GM12878 (cell line): ENCODE data around the gene CEP19. TPM values are rescaled to one million over a fixed set of nuclear protein-coding genes. Genes with fewer than 3 reads are reported as not detected.

Experiments
- ATAC-seq: fragments of 200-7000 bp; cut with Tn5 transposase; 3 replicates; pipeline ENCODE4 v1.9.1; 2020; ENCODE audit warnings: mild to moderate bottlenecking, moderate library complexity
- BruUV-seq: library from RNA; stranded (reverse); fragments of 400-500 nt; replicated peaks from 2 replicates; lab custom pipeline; 2021; lab: Mats Ljungman, UMichigan
- CTCF ChIA-PET: fragments of 300-600 bp; sonication (Branson Sonifier 250); formaldehyde crosslinking; extraction: SDS; loops from one replicate; lab custom pipeline; 2021; ENCODE audit warnings: inconsistent platforms; lab: Yijun Ruan, JAX
- POLR2A ChIA-PET: fragments of 350-600 bp; formaldehyde crosslinking; extraction: SDS; loops from one replicate; lab custom pipeline; 2021; ENCODE audit warnings: inconsistent platforms; lab: Charles Lee
- RAD21 ChIA-PET: fragments of 300-600 bp; sonication (Branson Sonifier 250); formaldehyde crosslinking; loops from one replicate; lab custom pipeline; 2023; ENCODE audit warnings: antibody characterized with exemption; ENCODE audit not compliant: unreplicated experiment; lab: Charles Lee
- SMC1A ChIA-PET: fragments of 300-600 bp; sonication (Branson Sonifier 250); formaldehyde crosslinking; loops from one replicate; lab custom pipeline; 2023; ENCODE audit not compliant: unreplicated experiment, uncharacterized antibody; lab: Charles Lee
- DNase-seq: peaks from one replicate; pipeline ENCODE4 v3.0.0-alpha.2; 2011; ENCODE audit warnings: low read depth, low spot score
- FAIRE-seq: peaks from 3 replicates; lab custom pipeline; 2011; peaks lifted over from hg19 to GRCh38; lab: Jason Lieb, UNC
- H2AFZ ChIP-seq: 2 replicates; pipeline ENCODE4 v1.6.0; 2011; ENCODE audit warnings: low read depth, low read length, control low read depth; ENCODE audit not compliant: control insufficient read depth
- H3K27ac ChIP-seq: 2 replicates; pipeline ENCODE4 v1.5.1; 2011; ENCODE audit warnings: control low read depth; ENCODE audit not compliant: control insufficient read depth, insufficient read depth
- H3K27me3 ChIP-seq, 2 experiments: replicated peaks in 1 of 2; 2 replicates each; pipeline versions ENCODE4 v1.6.0 to v1.6.1; 2011; ENCODE audit warnings: low read length in 1 of 2; ENCODE audit not compliant: control insufficient read depth in 2 of 2, insufficient read depth in 2 of 2
- H3K36me3 ChIP-seq, 2 experiments: 2 replicates each; pipeline ENCODE4 v1.5.1; 2011; ENCODE audit warnings: low read length in 1 of 2; ENCODE audit not compliant: control insufficient read depth in 2 of 2, insufficient read depth in 2 of 2
- H3K4me1 ChIP-seq: 2 replicates; pipeline ENCODE4 v1.6.1; 2011; ENCODE audit warnings: mild to moderate bottlenecking, low read length, moderate library complexity, mixed read lengths; ENCODE audit not compliant: control insufficient read depth, insufficient read depth
- H3K4me2 ChIP-seq: 2 replicates; pipeline ENCODE4 v1.6.0; 2011; ENCODE audit warnings: control low read depth; ENCODE audit not compliant: control insufficient read depth, insufficient read depth
- H3K4me3 ChIP-seq: fragments of 200-600 bp; sonication (generic); 2 replicates; pipeline ENCODE4 v1.5.1; 2016
- H3K79me2 ChIP-seq: 2 replicates; pipeline ENCODE4 v1.6.0; 2011; ENCODE audit warnings: low read length; ENCODE audit not compliant: control insufficient read depth, insufficient read depth
- H3K9ac ChIP-seq: 2 replicates; pipeline ENCODE4 v1.8.0; 2011; ENCODE audit warnings: low read length, control low read depth, mixed read lengths; ENCODE audit not compliant: control insufficient read depth, insufficient read depth
- H3K9me3 ChIP-seq: replicated peaks from 3 replicates; pipeline ENCODE4 v1.5.1; 2011; ENCODE audit warnings: mild to moderate bottlenecking, low read length; ENCODE audit not compliant: control insufficient read depth, insufficient read depth
- H4K20me1 ChIP-seq: 2 replicates; pipeline ENCODE4 v1.6.0; 2011; ENCODE audit not compliant: control insufficient read depth, insufficient read depth
- BCL11A ChIP-seq: IDR thresholded peaks from 2 replicates; pipeline ENCODE4 v1.6.1; 2011; ENCODE audit warnings: low read depth, low read length
- EP300 ChIP-seq, 2 experiments: fragments of 150-350 bp in 1 of 2; IDR thresholded peaks; 2 replicates each; pipeline ENCODE4 v1.6.1; 2011 to 2012; ENCODE audit warnings: low read depth in 2 of 2, low read length in 2 of 2, borderline replicate concordance in 1 of 2, improper control_type of control experiment in 1 of 2, inconsistent platforms in 1 of 2; ENCODE audit not compliant: control insufficient read depth in 1 of 2
- HDGF ChIP-seq: fragments of 450-650 bp; IDR thresholded peaks from 2 replicates; pipeline ENCODE4 v1.6.1; 2016; ENCODE audit warnings: antibody characterized with exemption
- PML ChIP-seq: IDR thresholded peaks from 2 replicates; pipeline ENCODE4 v1.6.1; 2012; ENCODE audit warnings: low read length, inconsistent platforms
- POLR2AphosphoS2 ChIP-seq: IDR thresholded peaks from 2 replicates; pipeline ENCODE4 v1.6.1; 2011; ENCODE audit warnings: low read depth, mild to moderate bottlenecking, low read length, improper control_type of control experiment, moderate library complexity
- POLR2AphosphoS5 ChIP-seq: IDR thresholded peaks from 2 replicates; pipeline ENCODE4 v1.6.1; 2011; ENCODE audit warnings: mild to moderate bottlenecking, low read length, inconsistent platforms
- POU2F2 ChIP-seq: IDR thresholded peaks from 3 replicates; pipeline ENCODE4 v1.6.1; 2011; ENCODE audit warnings: low read depth, mild to moderate bottlenecking, low read length, borderline replicate concordance
- TARDBP ChIP-seq: IDR thresholded peaks from 2 replicates; pipeline ENCODE4 v1.6.1; 2016; ENCODE audit warnings: borderline replicate concordance
- TBL1XR1 ChIP-seq: IDR thresholded peaks from 2 replicates; pipeline ENCODE4 v1.6.1; 2012; ENCODE audit warnings: low read depth, low read length, improper control_type of control experiment
- WGBS: methylation state at CpG from one replicate; pipeline ENCODE4 v1.1.6; 2016; ENCODE audit warnings: low lambda C conversion rate; ENCODE audit not compliant: insufficient replicate concordance, insufficient coverage; ENCODE audit errors: missing lambda C conversion rate; 5-methylcytosine and 5-hydroxymethylcytosine counted together
- in situ Hi-C: fragments of 300-500 bp; cut with MboI; formaldehyde crosslinking; loops from 9 replicates; pipeline ENCODE4 v1.14.3; 2018; ENCODE audit warnings: mixed read lengths
- intact Hi-C: fragments of 100-400 bp; cut with micrococcal nuclease; formaldehyde crosslinking; loops from one replicate; pipeline ENCODE4 v1.14.2; 2022; ENCODE audit not compliant: unreplicated experiment
- polyA plus RNA-seq, 11 experiments: library from polyadenylated mRNA; depleted of rRNA in 4 of 11; unstranded in 6 of 11; stranded (reverse) in 5 of 11; fragments of >200 nt; fragmentation: Nextera tagmentation in 4 of 11; fragmentation: Illumina TruSeq in 1 of 11; extraction: Ambion mirVana in 4 of 11; extraction: Trizol in 1 of 11; gene quantifications; 1 replicate in 1 of 11; 2 replicates in 10 of 11; pipeline versions ENCODE4 v1.2.1 to v1.2.3, GENCODE V29; 2011 to 2016; ENCODE audit warnings: inconsistent platforms in 2 of 11, missing spikeins in 2 of 11, low read depth in 1 of 11
- total RNA-seq, 4 experiments: library from RNA; depleted of rRNA in 3 of 4; stranded (reverse); fragments of >200 nt in 3 of 4; fragmentation: Illumina TruSeq in 1 of 4; extraction: Trizol in 1 of 4; gene quantifications; 2 replicates each; pipeline versions ENCODE4 v1.2.1 to v1.2.3, GENCODE V29; 2013 to 2021
- TF ChIP-seq, protein P1 (sequence below): IDR thresholded peaks from 2 replicates; pipeline ENCODE4 v1.6.1; 2011; ENCODE audit warnings: mild to moderate bottlenecking, low read depth, low read length, moderate library complexity; ENCODE audit not compliant: insufficient replicate concordance
- TF ChIP-seq, protein P2 (sequence below): fragments of 450-650 bp; IDR thresholded peaks from 2 replicates; pipeline ENCODE4 v1.6.1; 2014; ENCODE audit warnings: mild to moderate bottlenecking
- TF ChIP-seq, protein P3 (sequence below), 3 experiments: IDR thresholded peaks in 2 of 3; conservative IDR thresholded peaks in 1 of 3; 2 replicates each; pipeline ENCODE4 v1.5.1; 2011; ENCODE audit warnings: low read depth in 3 of 3, low read length in 3 of 3, mild to moderate bottlenecking in 3 of 3, control low read depth in 2 of 3, moderate library complexity in 2 of 3, inconsistent platforms in 1 of 3, mixed read lengths in 1 of 3; ENCODE audit not compliant: control insufficient read depth in 2 of 3, insufficient read depth in 1 of 3; ENCODE audit errors: extremely low read depth in 1 of 3
- TF ChIP-seq, protein P4 (sequence below): fragments of 450-650 bp; IDR thresholded peaks from 2 replicates; pipeline ENCODE4 v1.6.1; 2016; ENCODE audit warnings: mild to moderate bottlenecking, moderate library complexity, borderline replicate concordance

CEP19 gene
- total and polyA plus RNA-seq, 10 of the 15 experiments (the other 5 are each of a cell fraction or from before 2014, with no cell fraction given) = 1.9 to 5.9 (median 2.7) TPM

DNA sequence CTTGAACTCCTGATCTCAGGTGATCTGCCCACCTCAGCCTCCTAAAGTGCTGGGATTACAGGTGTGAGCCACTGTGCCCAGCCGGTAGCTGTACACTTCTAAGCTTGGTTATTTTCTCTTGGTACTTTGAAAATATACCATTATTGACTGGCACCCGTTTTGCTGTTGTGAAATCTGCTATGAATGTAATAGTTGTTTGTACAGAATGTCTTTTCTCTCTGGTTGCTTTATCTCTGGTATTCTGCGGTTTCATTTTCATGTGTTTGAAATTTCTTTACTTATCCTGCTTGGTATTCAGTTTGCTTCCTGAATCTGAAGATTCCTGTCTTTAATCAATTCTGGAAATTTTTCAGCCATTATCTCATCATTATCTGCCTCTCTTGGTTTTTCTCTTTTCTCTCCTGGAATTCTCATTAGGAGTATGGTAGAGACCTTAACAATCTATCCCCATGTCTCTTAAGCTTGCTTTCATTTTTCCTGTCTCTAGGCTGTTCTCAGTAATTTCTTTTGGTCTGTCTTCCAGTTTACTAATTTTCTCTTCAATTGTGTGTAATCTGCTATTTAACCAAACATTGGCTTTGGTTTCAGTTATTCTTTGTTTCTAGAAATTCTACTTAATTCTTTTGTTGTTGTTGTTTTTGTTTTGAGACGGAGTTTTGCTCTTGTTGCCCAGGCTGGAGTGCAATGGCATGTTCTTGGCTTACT lies 24.8 kb upstream of the CEP19 start (continued):
- no peak for TF ChIP-seq POU2F2

DNA sequence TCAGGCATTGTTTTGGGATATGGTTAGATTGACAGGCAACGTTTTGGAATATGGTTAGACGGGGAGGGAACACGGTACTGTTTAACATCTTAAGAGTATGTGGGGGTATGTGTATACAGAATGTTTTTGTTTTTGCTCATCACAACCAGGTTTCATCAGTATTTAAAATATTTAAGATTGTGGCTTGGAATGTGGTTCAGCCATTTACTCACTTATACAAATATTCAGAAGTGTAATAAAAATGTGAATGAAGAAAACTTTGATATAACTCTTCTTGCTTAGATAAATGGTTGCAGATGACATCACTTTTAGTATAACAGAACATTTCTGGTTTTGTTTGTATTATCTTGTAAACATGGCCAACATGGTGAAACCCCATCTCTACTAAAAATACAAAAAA lies 23.7 kb upstream of the CEP19 start:
- POLR2A ChIA-PET = interaction anchor here (0.6 kb wide), 2 partner anchors 171 to 388 kb away, joined by 3 to 6 read pairs; no protein-coding TSS in a partner anchor
- TF ChIP-seq, protein P1, sequence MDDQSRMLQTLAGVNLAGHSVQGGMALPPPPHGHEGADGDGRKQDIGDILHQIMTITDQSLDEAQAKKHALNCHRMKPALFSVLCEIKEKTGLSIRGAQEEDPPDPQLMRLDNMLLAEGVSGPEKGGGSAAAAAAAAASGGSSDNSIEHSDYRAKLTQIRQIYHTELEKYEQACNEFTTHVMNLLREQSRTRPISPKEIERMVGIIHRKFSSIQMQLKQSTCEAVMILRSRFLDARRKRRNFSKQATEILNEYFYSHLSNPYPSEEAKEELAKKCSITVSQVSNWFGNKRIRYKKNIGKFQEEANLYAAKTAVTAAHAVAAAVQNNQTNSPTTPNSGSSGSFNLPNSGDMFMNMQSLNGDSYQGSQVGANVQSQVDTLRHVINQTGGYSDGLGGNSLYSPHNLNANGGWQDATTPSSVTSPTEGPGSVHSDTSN = no peak
- no peak for TF ChIP-seq BCL11A
- TF ChIP-seq, protein P2, sequence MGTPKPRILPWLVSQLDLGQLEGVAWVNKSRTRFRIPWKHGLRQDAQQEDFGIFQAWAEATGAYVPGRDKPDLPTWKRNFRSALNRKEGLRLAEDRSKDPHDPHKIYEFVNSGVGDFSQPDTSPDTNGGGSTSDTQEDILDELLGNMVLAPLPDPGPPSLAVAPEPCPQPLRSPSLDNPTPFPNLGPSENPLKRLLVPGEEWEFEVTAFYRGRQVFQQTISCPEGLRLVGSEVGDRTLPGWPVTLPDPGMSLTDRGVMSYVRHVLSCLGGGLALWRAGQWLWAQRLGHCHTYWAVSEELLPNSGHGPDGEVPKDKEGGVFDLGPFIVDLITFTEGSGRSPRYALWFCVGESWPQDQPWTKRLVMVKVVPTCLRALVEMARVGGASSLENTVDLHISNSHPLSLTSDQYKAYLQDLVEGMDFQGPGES = no peak
- TF ChIP-seq HDGF = no peak
- TF ChIP-seq, protein P3, sequence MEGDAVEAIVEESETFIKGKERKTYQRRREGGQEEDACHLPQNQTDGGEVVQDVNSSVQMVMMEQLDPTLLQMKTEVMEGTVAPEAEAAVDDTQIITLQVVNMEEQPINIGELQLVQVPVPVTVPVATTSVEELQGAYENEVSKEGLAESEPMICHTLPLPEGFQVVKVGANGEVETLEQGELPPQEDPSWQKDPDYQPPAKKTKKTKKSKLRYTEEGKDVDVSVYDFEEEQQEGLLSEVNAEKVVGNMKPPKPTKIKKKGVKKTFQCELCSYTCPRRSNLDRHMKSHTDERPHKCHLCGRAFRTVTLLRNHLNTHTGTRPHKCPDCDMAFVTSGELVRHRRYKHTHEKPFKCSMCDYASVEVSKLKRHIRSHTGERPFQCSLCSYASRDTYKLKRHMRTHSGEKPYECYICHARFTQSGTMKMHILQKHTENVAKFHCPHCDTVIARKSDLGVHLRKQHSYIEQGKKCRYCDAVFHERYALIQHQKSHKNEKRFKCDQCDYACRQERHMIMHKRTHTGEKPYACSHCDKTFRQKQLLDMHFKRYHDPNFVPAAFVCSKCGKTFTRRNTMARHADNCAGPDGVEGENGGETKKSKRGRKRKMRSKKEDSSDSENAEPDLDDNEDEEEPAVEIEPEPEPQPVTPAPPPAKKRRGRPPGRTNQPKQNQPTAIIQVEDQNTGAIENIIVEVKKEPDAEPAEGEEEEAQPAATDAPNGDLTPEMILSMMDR (IDR thresholded peaks at IDR 0.05 in 2 of 3, conservative IDR thresholded peaks at IDR 0.05 in 1 of 3; ENCODE audit: control insufficient read depth in 2 of 3, extremely low read depth in 1 of 3, insufficient read depth in 1 of 3, low read depth in 3 of 3, low read length in 3 of 3) = no peak
- TF ChIP-seq TBL1XR1 = no peak
- TF ChIP-seq POLR2AphosphoS2 = no peak
- no peak for TF ChIP-seq POLR2AphosphoS5
- no peak for TF ChIP-seq TARDBP
- TF ChIP-seq, protein P4, sequence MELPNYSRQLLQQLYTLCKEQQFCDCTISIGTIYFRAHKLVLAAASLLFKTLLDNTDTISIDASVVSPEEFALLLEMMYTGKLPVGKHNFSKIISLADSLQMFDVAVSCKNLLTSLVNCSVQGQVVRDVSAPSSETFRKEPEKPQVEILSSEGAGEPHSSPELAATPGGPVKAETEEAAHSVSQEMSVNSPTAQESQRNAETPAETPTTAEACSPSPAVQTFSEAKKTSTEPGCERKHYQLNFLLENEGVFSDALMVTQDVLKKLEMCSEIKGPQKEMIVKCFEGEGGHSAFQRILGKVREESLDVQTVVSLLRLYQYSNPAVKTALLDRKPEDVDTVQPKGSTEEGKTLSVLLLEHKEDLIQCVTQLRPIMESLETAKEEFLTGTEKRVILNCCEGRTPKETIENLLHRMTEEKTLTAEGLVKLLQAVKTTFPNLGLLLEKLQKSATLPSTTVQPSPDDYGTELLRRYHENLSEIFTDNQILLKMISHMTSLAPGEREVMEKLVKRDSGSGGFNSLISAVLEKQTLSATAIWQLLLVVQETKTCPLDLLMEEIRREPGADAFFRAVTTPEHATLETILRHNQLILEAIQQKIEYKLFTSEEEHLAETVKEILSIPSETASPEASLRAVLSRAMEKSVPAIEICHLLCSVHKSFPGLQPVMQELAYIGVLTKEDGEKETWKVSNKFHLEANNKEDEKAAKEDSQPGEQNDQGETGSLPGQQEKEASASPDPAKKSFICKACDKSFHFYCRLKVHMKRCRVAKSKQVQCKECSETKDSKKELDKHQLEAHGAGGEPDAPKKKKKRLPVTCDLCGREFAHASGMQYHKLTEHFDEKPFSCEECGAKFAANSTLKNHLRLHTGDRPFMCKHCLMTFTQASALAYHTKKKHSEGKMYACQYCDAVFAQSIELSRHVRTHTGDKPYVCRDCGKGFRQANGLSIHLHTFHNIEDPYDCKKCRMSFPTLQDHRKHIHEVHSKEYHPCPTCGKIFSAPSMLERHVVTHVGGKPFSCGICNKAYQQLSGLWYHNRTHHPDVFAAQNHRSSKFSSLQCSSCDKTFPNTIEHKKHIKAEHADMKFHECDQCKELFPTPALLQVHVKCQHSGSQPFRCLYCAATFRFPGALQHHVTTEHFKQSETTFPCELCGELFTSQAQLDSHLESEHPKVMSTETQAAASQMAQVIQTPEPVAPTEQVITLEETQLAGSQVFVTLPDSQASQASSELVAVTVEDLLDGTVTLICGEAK = no peak
- TF ChIP-seq EP300 (IDR thresholded peaks at IDR 0.05; ENCODE audit: borderline replicate concordance in 1 of 2, control insufficient read depth in 1 of 2, low read depth in 2 of 2, low read length in 2 of 2) = no peak
- no peak for TF ChIP-seq PML

More for the DNA sequence above, 23.7 kb upstream of the CEP19 start:
- intact Hi-C loops = no loop called here
- H4K20me1 ChIP-seq = no peaks in the 10 kb centered on the region
- H3K79me2 ChIP-seq = peaks cover 11% of the 10 kb centered on the region
- no peak for ATAC-seq
- RAD21 ChIA-PET = interaction anchor here (0.6 kb wide), 1 partner anchor 11 kb away, joined by 3 read pairs; no protein-coding TSS in a partner anchor
- no peak for FAIRE-seq
- H3K9me3 ChIP-seq = no peaks in the 10 kb centered on the region
- in situ Hi-C loops = no loop called here
- H3K9ac ChIP-seq = no peak overlapping the region
- DNase-seq = no peak
- H3K27ac ChIP-seq = no peak overlapping the region
- H3K36me3 ChIP-seq = no peaks in the 10 kb centered on the region; a peak in 1 of 4 replicates
- CTCF ChIA-PET = interaction anchor here (1.7 kb wide), 1 partner anchor 48 kb away, joined by 3 read pairs; no protein-coding TSS in a partner anchor
- no TSS peak for BruUV-seq
- no peak overlapping the region for H3K4me2 ChIP-seq
- H3K27me3 ChIP-seq = no peaks in the 10 kb centered on the region
- H3K4me3 ChIP-seq = no peak overlapping the region
- WGBS = 100% methylated on average over 3 of the region's 3 CpGs
- no peak overlapping the region for H2AFZ ChIP-seq
- no peaks in the 10 kb centered on the region for H3K4me1 ChIP-seq
- SMC1A ChIA-PET = no interaction called here
